OCI-LY1 (cell line): ENCODE results near the gene ELF2.

Source experiments
- H2AFZ ChIP-seq: fragments of 200-600 bp; sonication (generic), shearing (Covaris generic); 2 replicates; pipeline ENCODE4 v1.6.0; 2014; ENCODE audit warnings: antibody characterized with exemption, mild to moderate bottlenecking, low read length
- H3F3A ChIP-seq: fragments of 200-600 bp; sonication (generic), shearing (Covaris generic); 2 replicates; pipeline ENCODE4 v1.6.0; 2014; ENCODE audit warnings: mild to moderate bottlenecking, antibody characterized with exemption, low read length, moderate library complexity; ENCODE audit not compliant: insufficient read depth
- H3K27ac ChIP-seq: fragments of 200-600 bp; sonication (generic); 2 replicates; pipeline ENCODE4 v1.5.1; 2014; ENCODE audit warnings: low read length, mixed run types, mild to moderate bottlenecking, low read depth; ENCODE audit not compliant: poor library complexity, severe bottlenecking
- H3K27me3 ChIP-seq: fragments of 200-600 bp; sonication (generic); 2 replicates; pipeline ENCODE4 v1.6.0; 2014; ENCODE audit warnings: antibody characterized with exemption, mild to moderate bottlenecking, low read length, moderate library complexity; ENCODE audit not compliant: insufficient read depth
- H3K36me3 ChIP-seq: fragments of 200-600 bp; sonication (generic); 2 replicates; pipeline ENCODE4 v1.6.1; 2014; ENCODE audit warnings: mild to moderate bottlenecking, antibody characterized with exemption, low read length, moderate library complexity, mixed read lengths; ENCODE audit not compliant: insufficient read depth
- H3K4me1 ChIP-seq: fragments of 200-600 bp; sonication (generic); 2 replicates; pipeline ENCODE4 v1.5.1; 2014; ENCODE audit warnings: mild to moderate bottlenecking, low read length, moderate library complexity; ENCODE audit not compliant: insufficient read depth, severe bottlenecking
- H3K4me2 ChIP-seq: fragments of 200-600 bp; sonication (generic), shearing (Covaris generic); 2 replicates; pipeline ENCODE4 v1.6.1; 2014; ENCODE audit warnings: low read length
- H3K4me3 ChIP-seq: fragments of 200-600 bp; sonication (generic); 2 replicates; pipeline ENCODE4 v1.5.1; 2014; ENCODE audit warnings: low read length, low read depth, mild to moderate bottlenecking, mixed read lengths; ENCODE audit not compliant: poor library complexity, severe bottlenecking
- H3K79me2 ChIP-seq: fragments of 200-600 bp; shearing (Covaris generic); 2 replicates; pipeline ENCODE4 v1.6.1; 2016; ENCODE audit warnings: mixed run types, low read length, mixed read lengths; ENCODE audit not compliant: insufficient read depth
- H3K9ac ChIP-seq: fragments of 200-600 bp; sonication (generic), shearing (Covaris generic); 2 replicates; pipeline ENCODE4 v1.6.1; 2014; ENCODE audit warnings: mild to moderate bottlenecking, low read length, mixed read lengths
- H3K9me2 ChIP-seq: fragments of 200-600 bp; sonication (generic), shearing (Covaris generic); 2 replicates; pipeline ENCODE4 v1.6.1; 2014; ENCODE audit warnings: low read depth, mild to moderate bottlenecking, low read length, mixed read lengths
- H3K9me3 ChIP-seq: fragments of 200-600 bp; shearing (Covaris generic); 2 replicates; pipeline ENCODE4 v1.6.1; 2014; ENCODE audit warnings: low read length, mixed read lengths
- H4K20me1 ChIP-seq: fragments of 200-600 bp; sonication (generic), shearing (Covaris generic); 2 replicates; pipeline ENCODE4 v1.6.0; 2016; ENCODE audit warnings: mild to moderate bottlenecking, low read length; ENCODE audit not compliant: insufficient read depth
- CTCF ChIP-seq: fragments of 200-600 bp; sonication (generic), shearing (Covaris generic); IDR thresholded peaks from 2 replicates; pipeline ENCODE4 v1.5.1; 2017; ENCODE audit warnings: mild to moderate bottlenecking, antibody characterized with exemption, low read length, moderate library complexity, mixed read lengths
- EZH2 ChIP-seq: fragments of 200-600 bp; sonication (generic), shearing (Covaris generic); IDR thresholded peaks from 2 replicates; pipeline ENCODE4 v1.8.0; 2017; ENCODE audit warnings: borderline replicate concordance, mixed run types, mild to moderate bottlenecking, antibody characterized with exemption, low read length, moderate library complexity, mixed read lengths

The ELF2 gene

GRCh38 chr4:139048026-139048425, 129.0 kb downstream of the ELF2 start:
- no peak overlapping the region for H3K4me2 ChIP-seq
- peaks cover 3% of the 10 kb centered on the region; the same call in 1 of the 2 replicates for H3K79me2 ChIP-seq

GRCh38 chr4:139044291-139044690, 132.7 kb downstream of the ELF2 start:
- Histone ChIP-seq H3K9me3 (no peaks in the 10 kb centered on the region), H3K27ac (no peak overlapping the region), H3K36me3 (peaks cover 73% of the 10 kb centered on the region), H4K20me1 (no peaks in the 10 kb centered on the region), H3K9me2 (no peaks in the 10 kb centered on the region), H3K79me2 (peaks cover 18% of the 10 kb centered on the region), H3K4me3 (no peak overlapping the region), H3F3A (no peaks in the 10 kb centered on the region; the same call in 1 of the 2 replicates), H3K4me2 (no peak overlapping the region), H3K27me3 (no peaks in the 10 kb centered on the region), H3K9ac (no peak overlapping the region), H3K4me1 (peaks cover 5% of the 10 kb centered on the region), H2AFZ (no peak overlapping the region)
- TF ChIP-seq CTCF (no peak), EZH2 (no peak)

More at GRCh38 chr4:139048026-139048425, 129.0 kb downstream of the ELF2 start:
- no peak overlapping the region for H3K27ac ChIP-seq
- no peaks in the 10 kb centered on the region for H3K27me3 ChIP-seq
- H4K20me1 ChIP-seq, result no peaks in the 10 kb centered on the region
- no peak overlapping the region for H3K9ac ChIP-seq
- no peak for TF ChIP-seq CTCF
- no peak for TF ChIP-seq EZH2
- H3K4me1 ChIP-seq, result no peaks in the 10 kb centered on the region
- H2AFZ ChIP-seq, result no peak overlapping the region
- H3F3A ChIP-seq, result no peaks in the 10 kb centered on the region; the same call in 1 of the 2 replicates
- no peaks in the 10 kb centered on the region for H3K9me2 ChIP-seq
- H3K9me3 ChIP-seq, result no peaks in the 10 kb centered on the region
- H3K4me3 ChIP-seq, result no peak overlapping the region
- peaks cover 78% of the 10 kb centered on the region for H3K36me3 ChIP-seq

GRCh38 chr4:139042981-139043460, 134.0 kb downstream of the ELF2 start:
- Histone ChIP-seq H3K9ac (no peak overlapping the region), H3K27me3 (no peaks in the 10 kb centered on the region), H3K4me1 (peaks cover 5% of the 10 kb centered on the region), H3K9me2 (no peaks in the 10 kb centered on the region), H3F3A (no peaks in the 10 kb centered on the region; the same call in 1 of the 2 replicates), H2AFZ (no peak overlapping the region), H3K4me3 (no peak overlapping the region), H3K27ac (no peak overlapping the region), H3K79me2 (peaks cover 30% of the 10 kb centered on the region), H3K9me3 (no peaks in the 10 kb centered on the region), H3K36me3 (peaks cover 69% of the 10 kb centered on the region), H4K20me1 (no peaks in the 10 kb centered on the region), H3K4me2 (no peak overlapping the region)
- no peak for TF ChIP-seq CTCF
- no peak for TF ChIP-seq EZH2
